Left renal pelvis (tissue), 4 donors: ENCODE results near the gene ZFR. TPM values are rescaled to one million over a fixed set of nuclear protein-coding genes. Genes with fewer than 3 reads are reported as not detected.
"Not testable (repeated sequence)": the region's sequence is repeated elsewhere in the genome, so short reads cannot be mapped to it uniquely, and the experiment has no call there.

Source experiments
- DNase-seq, 4 donors: peaks; one replicate each; pipeline ENCODE4 v3.0.0-alpha.2; 2013; ENCODE audit warnings: low read depth in 4 of 4, low spot score in 3 of 4
- polyA plus RNA-seq, 4 donors: library from polyadenylated mRNA; unstranded; fragments of 120-200 nt; gene quantifications; one replicate each; pipeline ENCODE4 v1.2.1, GENCODE V29; 2013; ENCODE audit not compliant: insufficient read length in 4 of 4

Gene ZFR
- polyA plus RNA-seq, 4 donors: 82.1 to 132 (median 118) TPM

- DNase-seq: no peak
Observed at GRCh38 chr5:32453916-32454315, 9.4 kb upstream of the ZFR start.

DNA sequence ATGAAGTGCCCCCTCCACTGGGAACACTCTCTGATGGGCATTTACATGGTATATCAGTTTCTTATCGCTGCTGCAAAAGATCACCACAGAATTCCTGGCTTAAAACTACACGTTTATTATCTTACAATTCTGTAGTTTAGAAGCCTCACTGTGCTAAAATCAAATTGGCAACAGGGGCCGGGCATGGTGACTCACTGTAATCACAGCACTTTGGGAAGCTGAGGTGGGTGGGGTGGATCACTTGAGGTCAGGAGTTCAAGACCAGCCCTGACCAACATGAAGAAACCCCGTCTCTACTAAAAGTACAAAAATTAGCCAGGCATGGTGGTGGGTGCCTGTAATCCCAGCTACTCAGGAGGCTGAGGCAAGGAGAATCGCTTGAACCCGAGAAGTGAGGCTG lies 7.8 kb upstream of the ZFR start:
- DNase-seq: not testable (repeated sequence)

GRCh38 chr5:32450952-32451351 lies 6.4 kb upstream of the ZFR start:
- DNase-seq: no peak

DNA sequence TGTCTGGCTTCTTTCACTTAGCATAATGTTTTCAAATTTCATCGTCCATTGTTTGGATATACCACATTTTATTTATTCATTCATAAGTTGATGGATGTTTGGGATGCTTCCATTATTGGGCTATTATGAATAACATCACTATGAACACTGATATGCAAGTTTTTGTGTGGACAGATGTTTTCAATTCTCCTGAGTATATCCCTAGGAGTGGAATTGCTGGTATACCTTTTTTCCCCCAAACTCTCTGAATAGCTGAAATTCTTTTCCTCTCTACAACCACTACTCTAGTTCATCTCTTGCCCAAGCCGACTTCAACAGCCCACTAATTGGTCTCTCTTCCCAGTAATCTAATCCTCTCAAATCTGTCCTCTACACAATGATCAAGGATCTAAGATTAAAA lies 4.7 kb upstream of the ZFR start:
- no peak for DNase-seq

- DNase-seq: no peak
Observed at GRCh38 chr5:32446630-32447029, 2.1 kb upstream of the ZFR start.

- no peak for DNase-seq
Observed at GRCh38 chr5:32445831-32446614, 1.5 kb upstream of the ZFR start.

DNA sequence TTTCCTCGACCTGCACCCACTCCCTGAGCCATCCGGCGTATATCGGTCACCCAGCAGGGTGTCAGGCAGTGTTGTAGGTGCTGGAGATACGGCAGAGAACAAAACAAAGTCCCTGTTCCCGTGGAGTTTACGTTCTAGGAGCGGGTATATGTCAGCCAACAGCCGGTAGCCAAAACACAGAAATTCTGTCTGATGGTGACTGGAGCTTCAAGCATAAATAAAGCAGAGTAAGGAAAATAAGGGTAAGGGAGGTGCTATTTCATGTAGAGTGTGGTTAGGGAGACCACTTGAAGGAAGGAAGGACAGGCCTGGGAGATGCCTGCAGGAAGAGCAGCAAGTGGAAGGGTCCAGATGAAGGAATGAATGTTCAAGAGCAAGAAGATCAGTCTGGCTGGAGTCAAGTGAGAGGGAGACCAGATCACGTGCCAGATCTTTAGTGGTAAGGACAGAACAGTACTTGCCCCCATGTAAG lies 783 bp upstream of the ZFR start:
- DNase-seq: no peak

DNA sequence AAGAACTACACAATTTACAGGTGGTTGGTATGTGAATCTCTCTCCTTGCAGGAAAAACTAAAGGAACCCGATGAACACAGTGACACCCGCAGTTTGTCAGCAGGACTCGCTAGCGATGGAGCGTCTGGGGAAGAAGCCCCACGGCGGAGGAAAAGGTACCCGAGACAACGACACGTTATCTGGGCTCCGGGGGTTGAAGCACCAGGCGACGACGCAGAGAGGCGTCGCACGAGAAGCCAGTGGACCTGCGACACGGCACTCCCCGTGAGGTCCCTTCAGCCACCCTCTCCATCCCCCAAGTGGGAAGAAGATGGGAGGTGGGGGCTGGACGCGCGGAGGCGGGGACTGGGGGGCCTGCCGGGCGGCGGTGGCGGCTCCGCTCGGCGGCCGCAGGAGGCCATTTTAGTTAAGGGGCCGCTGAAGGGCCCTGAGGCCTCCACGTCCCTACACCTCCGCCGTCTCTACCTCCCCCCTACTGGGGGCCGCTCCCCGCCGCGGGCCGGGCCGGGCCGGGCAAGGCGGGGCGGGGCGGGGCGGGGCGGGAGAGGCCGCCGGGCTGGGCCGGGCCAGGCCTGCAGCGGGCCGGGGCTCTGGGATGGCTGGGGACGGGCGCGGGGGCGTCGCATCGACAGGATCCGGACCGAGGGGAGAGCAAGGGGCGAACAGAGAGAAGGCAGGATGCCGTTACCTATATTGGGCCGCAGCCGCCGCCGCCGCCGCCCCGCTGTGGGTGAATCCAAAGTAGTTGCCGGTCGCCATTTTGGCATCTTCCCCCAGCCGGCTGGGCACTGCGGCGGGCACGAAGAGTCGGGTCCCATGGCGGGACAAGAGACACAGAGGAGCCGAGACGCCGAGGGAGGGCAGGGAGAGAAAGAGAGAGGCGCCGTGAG lies 754 bp downstream of the ZFR start:
- DNase-seq: peak in 3 of 4 donors; percentile 24 to 36 (median 36)

DNA sequence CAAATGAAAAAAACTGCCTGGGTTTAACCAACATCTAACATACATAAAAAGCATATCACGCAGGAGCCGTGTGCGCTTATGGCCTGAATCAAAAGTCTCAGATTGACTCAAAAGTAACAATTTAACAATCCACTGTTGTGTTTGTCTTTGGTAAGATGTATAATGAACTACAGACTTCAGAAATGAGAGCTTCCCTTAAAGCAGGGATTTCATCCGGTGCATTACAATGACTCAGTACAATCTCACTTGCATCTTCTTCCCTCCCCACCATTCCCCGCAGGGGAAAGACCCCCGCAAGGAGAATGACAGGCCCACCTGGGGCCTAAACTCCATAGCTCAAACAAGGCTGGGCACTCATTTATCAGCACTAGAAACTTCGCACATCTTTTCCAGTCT lies 1.4 kb downstream of the ZFR start:
- no peak for DNase-seq

DNA sequence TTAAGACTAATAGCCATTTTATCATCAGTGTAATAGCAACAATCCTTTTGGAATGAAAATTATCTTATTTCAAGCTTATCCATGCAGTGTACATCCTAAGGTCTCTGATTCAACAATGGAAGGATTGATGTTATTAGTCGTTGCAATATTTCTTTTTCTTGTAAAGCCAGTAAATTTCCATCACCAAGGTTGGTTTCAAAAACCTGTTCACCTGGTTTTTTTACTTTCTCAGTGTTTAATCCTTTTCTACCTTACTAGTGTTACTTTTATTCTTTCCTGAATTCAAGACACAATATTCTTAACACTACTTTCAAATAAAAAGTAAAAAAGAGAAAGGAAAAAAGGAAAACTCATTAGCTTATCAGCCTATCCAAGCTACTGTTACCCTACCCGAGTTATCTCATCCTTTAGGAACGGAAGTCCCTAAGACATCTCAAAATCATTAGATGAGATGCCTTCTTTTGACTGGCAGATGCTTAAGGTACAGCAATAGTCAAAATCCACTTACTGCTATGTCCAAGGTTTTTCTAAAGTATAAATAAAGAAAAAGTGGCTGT lies 5.4 kb downstream of the ZFR start:
- no peak for DNase-seq

GRCh38 chr5:32436553-32437242 lies 7.8 kb downstream of the ZFR start:
- no peak for DNase-seq

GRCh38 chr5:32435383-32435782 lies 9.2 kb downstream of the ZFR start:
- no peak for DNase-seq

GRCh38 chr5:32434221-32434620 lies 10.3 kb downstream of the ZFR start:
- no peak for DNase-seq

GRCh38 chr5:32432633-32433032 lies 11.9 kb downstream of the ZFR start:
- DNase-seq: no peak

GRCh38 chr5:32430825-32431224 lies 13.7 kb downstream of the ZFR start:
- DNase-seq: not testable (repeated sequence)

DNA sequence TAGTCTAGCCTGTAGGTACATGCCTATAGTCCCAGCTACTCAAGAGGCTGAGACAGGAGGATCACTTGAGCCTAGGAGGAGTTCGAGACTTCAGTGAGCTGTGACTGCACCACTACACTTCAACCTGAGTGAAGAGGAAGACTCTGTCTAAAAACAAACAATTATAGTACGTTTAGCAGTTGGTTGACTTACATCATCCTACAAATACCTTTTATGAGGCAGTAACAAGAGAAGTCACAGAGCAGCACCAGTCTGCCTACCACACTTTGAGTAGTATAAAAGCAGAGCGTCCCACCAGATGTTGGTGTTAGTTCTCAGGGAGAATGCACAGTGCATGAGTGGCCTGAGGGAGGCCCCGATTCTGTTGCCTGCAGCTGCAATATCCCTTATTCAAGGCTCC lies 16.1 kb downstream of the ZFR start:
- no peak for DNase-seq

DNA sequence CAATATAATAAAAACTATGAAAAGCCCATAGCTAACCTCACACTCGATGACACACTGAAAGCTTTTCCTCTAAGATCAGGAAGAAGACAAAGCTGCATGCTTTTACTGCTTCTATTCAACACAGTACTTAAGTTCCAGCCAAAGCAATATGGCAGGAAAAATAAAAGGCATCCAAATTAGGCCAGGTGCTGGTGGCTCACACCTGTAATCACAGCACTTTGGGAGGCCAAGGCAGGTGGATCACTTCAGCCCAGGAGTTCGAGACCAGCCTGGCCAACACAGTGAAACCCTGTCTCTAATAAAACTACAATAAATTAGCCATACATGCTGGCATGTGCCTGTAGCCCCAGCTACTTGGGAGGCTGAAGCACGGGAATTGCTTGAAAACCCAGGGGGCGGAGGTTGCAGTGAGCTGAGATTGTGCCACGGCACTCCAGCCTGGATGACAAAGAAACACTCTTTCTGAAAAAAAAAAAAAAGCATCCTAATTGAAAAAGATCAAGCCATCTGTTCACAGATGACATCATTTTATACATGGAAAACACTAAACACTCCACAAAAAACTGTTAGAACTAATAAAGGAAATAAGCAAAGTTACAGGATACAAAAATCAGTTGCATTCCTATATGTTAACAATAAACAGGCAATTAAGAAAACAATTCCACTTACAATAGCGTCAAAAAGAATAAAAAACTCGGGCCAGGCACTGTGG lies 17.9 kb downstream of the ZFR start:
- no peak for DNase-seq

- no peak for DNase-seq
Observed at GRCh38 chr5:32422697-32423096, 21.8 kb downstream of the ZFR start.

- DNase-seq: no peak
Observed at GRCh38 chr5:32421075-32421474, 23.5 kb downstream of the ZFR start.

DNA sequence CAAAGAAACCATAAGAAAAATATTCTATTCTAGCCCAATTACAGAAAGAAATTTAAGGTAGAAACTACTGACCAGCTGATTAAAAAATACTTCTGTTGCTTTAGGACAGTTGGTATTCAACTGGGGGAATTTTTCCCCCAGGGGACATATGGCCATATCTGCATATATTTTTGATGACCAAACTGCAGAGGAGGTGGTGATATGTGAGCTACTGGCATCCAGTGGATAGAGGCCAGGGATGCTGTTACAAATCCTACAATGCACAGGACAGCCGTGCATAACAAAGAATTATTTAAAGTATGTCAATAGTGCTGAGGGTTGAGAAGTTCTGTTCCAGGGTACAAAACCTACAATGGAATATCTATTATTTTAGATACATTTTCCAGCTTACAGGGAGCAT lies 24.0 kb downstream of the ZFR start:
- no peak for DNase-seq
